RWPE2 (cell line): ENCODE measurements around the gene PGS1.
A peak's percentile ranks its signal among the peaks of the same experiment; 100 is the strongest.

ENCODE experiments used
- ATAC-seq: fragments of 200-7000 bp; cut with Tn5 transposase; 3 replicates; pipeline ENCODE4 v1.9.1; 2021; ENCODE audit warnings: low read depth
- DNase-seq: peaks from one replicate; pipeline ENCODE4 v3.0.0-alpha.2; 2020; ENCODE audit warnings: low spot score
- H3K27ac ChIP-seq: fragments of 450-650 bp; 2 replicates; pipeline ENCODE4 v1.5.1; 2017; ENCODE audit warnings: mild to moderate bottlenecking; ENCODE audit not compliant: poor library complexity, severe bottlenecking
- H3K27me3 ChIP-seq: fragments of 250-450 bp; sonication (Bioruptor Pico); 2 replicates; pipeline ENCODE4 v1.5.1; 2021; ENCODE audit warnings: mild to moderate bottlenecking, moderate library complexity; ENCODE audit not compliant: insufficient read depth, poor library complexity, severe bottlenecking
- H3K36me3 ChIP-seq: fragments of 250-450 bp; sonication (Bioruptor Pico); 2 replicates; pipeline ENCODE4 v1.5.1; 2020; ENCODE audit warnings: low read depth, mild to moderate bottlenecking, moderate library complexity
- H3K4me1 ChIP-seq: fragments of 250-450 bp; sonication (Bioruptor Pico); 2 replicates; pipeline ENCODE4 v1.5.1; 2021; ENCODE audit warnings: mild to moderate bottlenecking, moderate library complexity; ENCODE audit not compliant: insufficient read depth, poor library complexity, severe bottlenecking
- H3K4me3 ChIP-seq: fragments of 250-450 bp; sonication (Bioruptor Pico); 2 replicates; pipeline ENCODE4 v1.5.1; 2021; ENCODE audit warnings: mild to moderate bottlenecking, moderate library complexity; ENCODE audit not compliant: severe bottlenecking
- H3K9me3 ChIP-seq: fragments of 250-450 bp; sonication (Bioruptor Pico); 2 replicates; pipeline ENCODE4 v1.5.1; 2021; ENCODE audit warnings: mild to moderate bottlenecking, moderate library complexity; ENCODE audit not compliant: severe bottlenecking
- CTCF ChIP-seq: fragments of 450-650 bp; IDR thresholded peaks from one replicate; pipeline ENCODE4 v1.5.1; 2017; ENCODE audit warnings: mild to moderate bottlenecking, moderate library complexity; ENCODE audit not compliant: poor library complexity, severe bottlenecking

PGS1 gene

GRCh38 chr17:78343543-78344201 lies 34.8 kb upstream of the PGS1 start:
- ATAC-seq (no peak), DNase-seq (no peak)
- Histone ChIP-seq H3K9me3 (no peaks in the 10 kb centered on the region), H3K4me3 (no peak overlapping the region), H3K27ac (peak overlapping the region; percentile 94), H3K27me3 (no peaks in the 10 kb centered on the region), H3K36me3 (no peaks in the 10 kb centered on the region), H3K4me1 (peaks cover 48% of the 10 kb centered on the region)
- no peak for TF ChIP-seq CTCF

GRCh38 chr17:78344666-78345065 lies 33.8 kb upstream of the PGS1 start:
- Histone ChIP-seq H3K4me3 (no peak overlapping the region), H3K27me3 (no peaks in the 10 kb centered on the region), H3K27ac (no peak overlapping the region), H3K36me3 (no peaks in the 10 kb centered on the region), H3K9me3 (no peaks in the 10 kb centered on the region), H3K4me1 (peaks cover 39% of the 10 kb centered on the region)
- ATAC-seq (no peak), DNase-seq (no peak)
- no peak for TF ChIP-seq CTCF

GRCh38 chr17:78345172-78345571 lies 33.3 kb upstream of the PGS1 start:
- no peak for TF ChIP-seq CTCF
- H3K4me3 ChIP-seq, result no peak overlapping the region
- no peak for ATAC-seq
- no peaks in the 10 kb centered on the region for H3K9me3 ChIP-seq
- no peaks in the 10 kb centered on the region for H3K27me3 ChIP-seq
- no peak overlapping the region for H3K27ac ChIP-seq
- no peaks in the 10 kb centered on the region for H3K36me3 ChIP-seq
- DNase-seq, result no peak
- peaks cover 34% of the 10 kb centered on the region for H3K4me1 ChIP-seq

GRCh38 chr17:78345791-78346494 lies 32.5 kb upstream of the PGS1 start:
- Histone ChIP-seq H3K36me3 (no peaks in the 10 kb centered on the region), H3K4me1 (peaks cover 30% of the 10 kb centered on the region), H3K27ac (no peak overlapping the region), H3K4me3 (no peak overlapping the region), H3K27me3 (no peaks in the 10 kb centered on the region), H3K9me3 (no peaks in the 10 kb centered on the region)
- TF ChIP-seq CTCF, result no peak
- no peak for DNase-seq
- ATAC-seq, result no peak
